Lower lobe of right lung (tissue), 2 donors: Measurements from ENCODE around the gene NRBF2. TPM values are rescaled to one million over a fixed set of nuclear protein-coding genes. Genes with fewer than 3 reads are reported as not detected.

Experiments
- ATAC-seq, 2 donors: fragments of 200-7000 bp; cut with Tn5 transposase; one replicate each; pipeline ENCODE4 v1.9.1; 2020 to 2022; ENCODE audit warnings: mild to moderate bottlenecking in 2 of 2, moderate library complexity in 2 of 2
- DNase-seq: peaks from one replicate; pipeline ENCODE4 v3.0.0-alpha.2; 2020
- H3K27ac ChIP-seq: fragments of 200-600 bp; one replicate; pipeline ENCODE4 v1.8.0; 2022
- H3K27me3 ChIP-seq: fragments of 200-600 bp; one replicate; pipeline ENCODE4 v1.8.0; 2022; ENCODE audit warnings: low read depth
- H3K36me3 ChIP-seq: fragments of 200-600 bp; one replicate; pipeline ENCODE4 v1.8.0; 2022; ENCODE audit warnings: mild to moderate bottlenecking
- H3K4me1 ChIP-seq: fragments of 200-600 bp; one replicate; pipeline ENCODE4 v1.8.0; 2022
- H3K4me3 ChIP-seq: fragments of 200-600 bp; one replicate; pipeline ENCODE4 v1.8.0; 2022; ENCODE audit warnings: mild to moderate bottlenecking
- H3K9me3 ChIP-seq: fragments of 200-600 bp; one replicate; pipeline ENCODE4 v1.8.0; 2022
- intact Hi-C: fragments of 100-400 bp; cut with DNase I; formaldehyde crosslinking; loops from one replicate; pipeline ENCODE4 v1.11.0; 2022
- total RNA-seq: library from RNA; stranded (reverse); fragmentation: NEBNext Ultra II Directional; extraction: Animal tissue kit (Norgen Biotek cat#: 25700); gene quantifications from one replicate; pipeline ENCODE4 v1.2.1, GENCODE V29; 2021
- TF ChIP-seq, protein P1 (sequence below): fragments of 200-600 bp; IDR thresholded peaks from one replicate; pipeline ENCODE4 v1.8.0; 2022; ENCODE audit warnings: antibody characterized with exemption, mild to moderate bottlenecking
- donor health status: DM: no; HTN: yes; CAD: no; lungs with severe emphysema.

The NRBF2 gene
- total RNA-seq, 1 donor from 2014 or later = 24.3 TPM

DNA sequence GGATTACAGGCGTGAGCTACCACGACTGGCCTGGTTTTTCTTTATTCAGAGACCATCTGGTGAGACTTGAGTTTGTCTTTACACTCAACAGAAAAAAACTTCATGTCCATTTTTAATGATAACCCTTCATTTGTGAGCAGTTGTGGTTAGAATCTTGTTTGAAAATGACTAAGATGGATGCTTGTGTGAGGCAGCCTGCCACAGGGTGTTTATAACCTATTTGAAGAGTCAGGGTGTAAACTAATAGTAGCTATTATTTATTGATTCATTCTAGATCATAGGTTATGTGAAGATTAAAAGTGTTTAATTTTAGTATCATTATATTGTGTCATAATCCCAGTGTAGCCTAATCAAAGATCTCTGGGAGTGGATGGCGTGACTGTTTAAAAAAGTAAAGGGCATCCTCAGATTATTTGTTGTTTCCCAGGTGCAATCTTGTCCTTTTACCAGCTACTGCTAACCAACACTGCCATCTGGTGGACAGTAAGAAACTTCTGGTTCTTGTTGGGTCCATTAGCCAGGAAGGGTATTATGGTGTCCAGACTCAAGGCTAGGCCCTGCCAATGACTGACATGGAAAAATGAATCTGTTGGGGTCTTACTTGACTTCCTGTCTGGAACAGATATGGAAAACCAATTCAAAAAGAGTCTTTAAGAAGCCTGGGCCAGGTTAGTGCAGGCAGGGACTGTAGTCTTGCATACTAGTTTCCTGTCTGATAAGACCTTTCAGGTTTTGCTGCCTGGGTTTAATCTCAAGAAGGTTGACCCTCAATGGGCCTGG, 24.9 kb downstream of the NRBF2 start:
- intact Hi-C loops = no loop called here
- no peak overlapping the region for H3K27ac ChIP-seq
- H3K27me3 ChIP-seq = no peaks in the 10 kb centered on the region
- TF ChIP-seq, protein P1, sequence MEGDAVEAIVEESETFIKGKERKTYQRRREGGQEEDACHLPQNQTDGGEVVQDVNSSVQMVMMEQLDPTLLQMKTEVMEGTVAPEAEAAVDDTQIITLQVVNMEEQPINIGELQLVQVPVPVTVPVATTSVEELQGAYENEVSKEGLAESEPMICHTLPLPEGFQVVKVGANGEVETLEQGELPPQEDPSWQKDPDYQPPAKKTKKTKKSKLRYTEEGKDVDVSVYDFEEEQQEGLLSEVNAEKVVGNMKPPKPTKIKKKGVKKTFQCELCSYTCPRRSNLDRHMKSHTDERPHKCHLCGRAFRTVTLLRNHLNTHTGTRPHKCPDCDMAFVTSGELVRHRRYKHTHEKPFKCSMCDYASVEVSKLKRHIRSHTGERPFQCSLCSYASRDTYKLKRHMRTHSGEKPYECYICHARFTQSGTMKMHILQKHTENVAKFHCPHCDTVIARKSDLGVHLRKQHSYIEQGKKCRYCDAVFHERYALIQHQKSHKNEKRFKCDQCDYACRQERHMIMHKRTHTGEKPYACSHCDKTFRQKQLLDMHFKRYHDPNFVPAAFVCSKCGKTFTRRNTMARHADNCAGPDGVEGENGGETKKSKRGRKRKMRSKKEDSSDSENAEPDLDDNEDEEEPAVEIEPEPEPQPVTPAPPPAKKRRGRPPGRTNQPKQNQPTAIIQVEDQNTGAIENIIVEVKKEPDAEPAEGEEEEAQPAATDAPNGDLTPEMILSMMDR = peak; percentile 77
- DNase-seq (no peak), ATAC-seq (peak; percentile 79 to 82)
- H3K9me3 ChIP-seq = no peaks in the 10 kb centered on the region
- H3K36me3 ChIP-seq = peaks cover 28% of the 10 kb centered on the region
- no peak overlapping the region for H3K4me3 ChIP-seq
- H3K4me1 ChIP-seq = peaks cover 4% of the 10 kb centered on the region

DNA sequence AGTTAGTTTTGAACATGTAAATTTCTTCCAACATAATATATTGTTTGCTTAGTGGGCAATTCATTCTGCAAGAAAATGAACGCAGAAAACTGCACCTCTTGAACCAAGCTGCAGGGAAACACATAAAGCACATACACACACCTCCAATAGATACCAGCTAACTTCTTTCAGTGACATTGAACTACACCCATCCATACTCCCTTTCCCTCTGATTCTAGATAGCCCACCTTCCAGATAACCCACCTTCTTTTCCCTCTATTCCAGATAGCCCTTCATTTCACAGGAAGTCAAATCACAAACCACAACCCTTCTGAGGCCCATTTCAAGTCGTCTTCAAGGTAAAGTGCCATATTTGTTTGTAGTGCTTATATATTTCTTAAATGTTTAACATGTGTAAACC, 28.5 kb downstream of the NRBF2 start:
- Histone ChIP-seq H3K27ac (no peak overlapping the region), H3K4me1 (peaks cover under 1% of the 10 kb centered on the region), H3K27me3 (no peaks in the 10 kb centered on the region), H3K9me3 (no peaks in the 10 kb centered on the region), H3K4me3 (no peak overlapping the region), H3K36me3 (peaks cover 20% of the 10 kb centered on the region)
- ATAC-seq (no peak), DNase-seq (no peak)
- TF ChIP-seq, protein P1 = no peak
- intact Hi-C loops = no loop called here

DNA sequence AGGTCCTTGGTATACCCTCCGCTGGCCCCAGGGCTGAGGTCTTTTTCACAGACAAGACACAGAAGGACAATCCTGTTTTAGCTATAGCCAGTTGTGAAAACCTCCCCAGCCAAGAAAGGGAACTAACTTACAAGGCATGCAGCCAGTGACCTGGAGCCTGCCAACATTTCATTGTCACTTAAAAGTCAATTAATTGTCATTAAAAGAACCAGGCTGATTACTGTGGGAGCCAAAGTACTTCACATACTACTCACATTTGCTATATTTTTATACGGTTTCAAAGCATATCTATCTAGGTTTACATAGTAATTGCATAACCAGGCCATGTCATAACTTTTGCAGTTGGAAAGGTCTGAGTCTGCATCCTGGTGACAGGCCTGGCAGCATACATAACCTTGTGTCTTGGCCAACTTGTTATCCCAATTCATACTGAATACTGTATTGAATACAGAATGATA, 31.1 kb downstream of the NRBF2 start:
- intact Hi-C loops = no loop called here
- H3K27me3 ChIP-seq = no peaks in the 10 kb centered on the region
- H3K36me3 ChIP-seq = peaks cover 42% of the 10 kb centered on the region
- H3K4me1 ChIP-seq = no peaks in the 10 kb centered on the region
- TF ChIP-seq, protein P1 = no peak
- no peak overlapping the region for H3K27ac ChIP-seq
- peak; percentile 19 to 30 for ATAC-seq
- H3K4me3 ChIP-seq = no peak overlapping the region
- H3K9me3 ChIP-seq = no peaks in the 10 kb centered on the region
- no peak for DNase-seq

DNA sequence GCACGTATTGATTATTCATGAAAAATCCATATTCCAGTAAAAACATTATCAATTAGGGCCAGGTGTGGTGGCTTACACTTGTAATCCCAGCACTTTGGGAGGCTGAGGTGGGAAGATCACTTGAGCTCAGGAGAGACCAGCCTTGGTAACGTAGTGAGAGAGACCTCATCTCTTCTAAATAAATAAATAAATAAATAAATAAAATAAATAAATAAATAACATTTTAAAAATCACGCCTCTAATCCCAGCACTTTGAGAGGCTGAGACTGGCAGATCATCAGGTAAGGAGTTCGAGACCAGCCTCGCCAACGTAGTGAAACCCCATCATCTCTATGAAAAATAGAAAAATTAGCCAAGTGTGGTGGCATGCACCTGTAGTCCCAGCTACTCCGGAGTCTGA, 32.1 kb downstream of the NRBF2 start:
- DNase-seq (no peak), ATAC-seq (no peak)
- Histone ChIP-seq H3K36me3 (peaks cover 46% of the 10 kb centered on the region), H3K27me3 (no peaks in the 10 kb centered on the region), H3K4me1 (no peaks in the 10 kb centered on the region), H3K27ac (no peak overlapping the region), H3K9me3 (no peaks in the 10 kb centered on the region), H3K4me3 (no peak overlapping the region)
- TF ChIP-seq, protein P1 = no peak
- intact Hi-C loops = no loop called here

DNA sequence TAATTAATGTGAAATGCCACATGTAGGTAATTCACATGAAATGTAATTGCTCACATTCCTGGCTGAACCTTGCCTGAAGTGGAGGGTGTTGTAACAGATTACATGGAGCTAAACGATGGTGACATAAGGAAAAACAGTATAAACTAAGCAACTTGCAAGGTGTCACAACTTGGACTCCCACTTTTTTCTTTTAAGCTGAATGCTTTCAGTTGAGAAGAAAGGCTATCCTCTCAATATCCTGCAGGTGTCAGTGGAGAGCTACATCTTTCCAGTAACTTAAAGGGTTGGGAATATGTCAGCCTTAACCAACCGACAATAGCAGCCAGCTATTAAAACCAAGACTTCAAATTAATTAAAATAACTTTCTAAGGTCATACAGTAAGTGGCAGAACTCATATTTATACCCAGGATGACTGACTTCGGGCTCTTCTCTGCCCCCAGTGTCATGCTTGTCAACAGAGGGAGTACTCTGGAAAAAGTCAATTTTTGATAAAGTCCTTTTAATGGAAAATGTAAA, 33.7 kb downstream of the NRBF2 start:
- no peak overlapping the region for H3K27ac ChIP-seq
- no peaks in the 10 kb centered on the region for H3K27me3 ChIP-seq
- peaks cover 60% of the 10 kb centered on the region for H3K36me3 ChIP-seq
- H3K4me3 ChIP-seq = no peak overlapping the region
- DNase-seq (no peak), ATAC-seq (peak; percentile 77 to 83)
- TF ChIP-seq, protein P1 = peak; percentile 75
- intact Hi-C loops = no loop called here
- H3K4me1 ChIP-seq = no peaks in the 10 kb centered on the region
- no peaks in the 10 kb centered on the region for H3K9me3 ChIP-seq
